Tibial artery (tissue), 4 donors: ENCODE measurements around the gene ATP5F1D.

ENCODE experiments used
- DNase-seq, 2 donors: peaks; one replicate each; pipeline ENCODE4 v3.0.0-alpha.2; 2019
- H3K27ac ChIP-seq, 2 donors: fragments of 200-600 bp; sonication (generic) in 1 of 2; 1 replicate in 1 of 2; 2 replicates in 1 of 2; pipeline ENCODE4 v1.5.1; 2018 to 2019; ENCODE audit warnings: mild to moderate bottlenecking in 1 of 2
- H3K27me3 ChIP-seq, 2 donors: fragments of 200-600 bp; sonication (generic) in 1 of 2; one replicate each; pipeline versions ENCODE4 v1.5.1 to v1.6.0; 2016 to 2019
- H3K36me3 ChIP-seq, 3 donors: fragments of 200-600 bp; sonication (generic) in 2 of 3; one replicate each; pipeline ENCODE4 v1.5.1; 2016 to 2019; ENCODE audit warnings: mild to moderate bottlenecking in 2 of 3
- H3K4me1 ChIP-seq, 4 donors: fragments of 200-600 bp; sonication (generic) in 2 of 4; 1 replicate in 3 of 4; 2 replicates in 1 of 4; pipeline ENCODE4 v1.5.1; 2016 to 2019
- H3K4me3 ChIP-seq, 2 donors: fragments of 200-600 bp; sonication (generic) in 1 of 2; 1 replicate in 1 of 2; 2 replicates in 1 of 2; pipeline ENCODE4 v1.5.1; 2018 to 2019; ENCODE audit warnings: mild to moderate bottlenecking in 2 of 2
- H3K9me3 ChIP-seq, 3 donors: fragments of 200-600 bp; sonication (generic) in 1 of 3; one replicate each; pipeline ENCODE4 v1.5.1; 2016 to 2019
- CTCF ChIP-seq, 2 experiments: fragments of 200-600 bp in 1 of 2; fragments of 450-650 bp in 1 of 2; IDR thresholded peaks; one replicate each; pipeline ENCODE4 v1.5.1; 2017 to 2019; ENCODE audit warnings: antibody characterized with exemption in 2 of 2, mild to moderate bottlenecking in 1 of 2, moderate library complexity in 1 of 2
- intact Hi-C: fragments of 100-400 bp; cut with DNase I; formaldehyde crosslinking; loops from one replicate; pipeline ENCODE4 v1.15.0; 2023; ENCODE audit warnings: low total_unique reads

Gene ATP5F1D

GRCh38 chr19:1275976-1276627 is 34.6 kb downstream of the ATP5F1D start:
- DNase-seq, result no peak
- TF ChIP-seq CTCF (IDR thresholded peaks at IDR 0.05), result no peak
- intact Hi-C loops, result loop anchor here (5.0 kb wide), 1 partner anchor 126 kb away; the partner anchor contains the start of gene GAMT
- H3K4me1 ChIP-seq, result peaks cover 13 to 56% (median 50%) of the 10 kb centered on the region in 4 donors
- no peaks in the 10 kb centered on the region for H3K27me3 ChIP-seq
- H3K4me3 ChIP-seq, result peak overlapping the region; percentile 62 to 71
- H3K27ac ChIP-seq, result peak overlapping the region; percentile 91 to 94
- no peaks in the 10 kb centered on the region for H3K9me3 ChIP-seq
- peaks cover 42 to 70% (median 50%) of the 10 kb centered on the region in 3 donors for H3K36me3 ChIP-seq

- peaks cover 13 to 51% (median 45%) of the 10 kb centered on the region in 4 donors for H3K4me1 ChIP-seq
- H3K9me3 ChIP-seq, result no peaks in the 10 kb centered on the region
- intact Hi-C loops, result loop anchor here (5.0 kb wide), 1 partner anchor 126 kb away; the partner anchor contains the start of gene GAMT
- H3K27me3 ChIP-seq, result no peaks in the 10 kb centered on the region
- peak overlapping the region; percentile 62 to 71 for H3K4me3 ChIP-seq
- peaks cover 36 to 65% (median 45%) of the 10 kb centered on the region in 3 donors for H3K36me3 ChIP-seq
- no peak for DNase-seq
- no peak for TF ChIP-seq CTCF (IDR thresholded peaks at IDR 0.05)
- peak overlapping the region; percentile 91 to 94 for H3K27ac ChIP-seq
These were observed 35.1 kb downstream of the ATP5F1D start for GRCh38 chr19:1276628-1277022.

- intact Hi-C loops, result loop anchor here (5.0 kb wide), 1 partner anchor 125 kb away; the partner anchor contains the start of gene GAMT
- no peak for TF ChIP-seq CTCF (IDR thresholded peaks at IDR 0.05)
- Histone ChIP-seq H3K4me1 (peaks cover 13 to 46% (median 40%) of the 10 kb centered on the region in 4 donors), H3K36me3 (peaks cover 32 to 61% (median 40%) of the 10 kb centered on the region in 3 donors), H3K27me3 (no peaks in the 10 kb centered on the region), H3K27ac (no peak overlapping the region), H3K4me3 (no peak overlapping the region), H3K9me3 (no peaks in the 10 kb centered on the region)
- DNase-seq, result no peak
These were observed 35.5 kb downstream of the ATP5F1D start for GRCh38 chr19:1277061-1277460.

- Histone ChIP-seq H3K36me3 (peaks cover 22 to 51% (median 30%) of the 10 kb centered on the region in 3 donors), H3K27me3 (peaks cover 0 to 5% of the 10 kb centered on the region in 2 donors), H3K9me3 (no peaks in the 10 kb centered on the region), H3K4me3 (no peak overlapping the region), H3K27ac (no peak overlapping the region), H3K4me1 (peaks cover 12 to 38% (median 30%) of the 10 kb centered on the region in 4 donors)
- no peak for TF ChIP-seq CTCF (IDR thresholded peaks at IDR 0.05)
- intact Hi-C loops, result loop anchor here (5.0 kb wide), 1 partner anchor 124 kb away; the partner anchor contains the start of gene GAMT
- DNase-seq, result no peak
These were observed 36.5 kb downstream of the ATP5F1D start for GRCh38 chr19:1278074-1278473.

GRCh38 chr19:1278713-1279660 is 37.4 kb downstream of the ATP5F1D start:
- H3K9me3 ChIP-seq, result no peaks in the 10 kb centered on the region
- DNase-seq, result no peak
- intact Hi-C loops, result loop anchor here (5.0 kb wide), 1 partner anchor 123 kb away; the partner anchor contains the start of gene GAMT
- H3K4me3 ChIP-seq, result no peak overlapping the region
- H3K4me1 ChIP-seq, result peaks cover 6 to 30% (median 22%) of the 10 kb centered on the region in 4 donors
- peaks cover 13 to 42% (median 21%) of the 10 kb centered on the region in 3 donors for H3K36me3 ChIP-seq
- no peak overlapping the region for H3K27ac ChIP-seq
- peaks cover 0 to 15% of the 10 kb centered on the region in 2 donors for H3K27me3 ChIP-seq
- no peak for TF ChIP-seq CTCF (IDR thresholded peaks at IDR 0.05)
